GM18519 (cell line): ENCODE data around the gene MIDN.

Source experiments
- ATAC-seq: cut with Tn5 transposase; IDR thresholded peaks from one replicate; pipeline ENCODE4 v1.9.1; 2021; ENCODE audit warnings: mild to moderate bottlenecking, moderate library complexity; ENCODE audit not compliant: unreplicated experiment, low FRiP score

MIDN gene

GRCh38 chr19:1278713-1279660, 30.6 kb downstream of the MIDN start:
- ATAC-seq, result no peak

GRCh38 chr19:1279782-1280341, 31.5 kb downstream of the MIDN start:
- no peak for ATAC-seq

GRCh38 chr19:1280636-1281568, 32.5 kb downstream of the MIDN start:
- no peak for ATAC-seq

GRCh38 chr19:1281569-1282287, 33.3 kb downstream of the MIDN start:
- ATAC-seq, result no peak

GRCh38 chr19:1282588-1283206, 34.3 kb downstream of the MIDN start:
- ATAC-seq, result no peak

GRCh38 chr19:1283207-1283916, 35.0 kb downstream of the MIDN start:
- no peak for ATAC-seq

GRCh38 chr19:1283917-1284292, 35.5 kb downstream of the MIDN start:
- ATAC-seq, result no peak

GRCh38 chr19:1284293-1284978, 36.1 kb downstream of the MIDN start:
- no peak for ATAC-seq

GRCh38 chr19:1284979-1285736, 36.8 kb downstream of the MIDN start:
- ATAC-seq, result no peak

- no peak for ATAC-seq
Measured at GRCh38 chr19:1285737-1286360, 37.5 kb downstream of the MIDN start, which contains the start of gene EFNA2. Gene EFNA2 (plus strand): TSS chr19:1285873. CDS start chr19:1286169, 296 bp downstream.

GRCh38 chr19:1286487-1287353, 38.3 kb downstream of the MIDN start:
- ATAC-seq, result no peak

- ATAC-seq, result no peak
Measured at GRCh38 chr19:1287354-1288225, 39.2 kb downstream of the MIDN start.

- no peak for ATAC-seq
Measured at GRCh38 chr19:1288226-1288612, 39.8 kb downstream of the MIDN start.

- ATAC-seq, result no peak
Measured at GRCh38 chr19:1288833-1289685, 40.7 kb downstream of the MIDN start.

- no peak for ATAC-seq
Measured at GRCh38 chr19:1289686-1290025, 41.3 kb downstream of the MIDN start.
